Breast epithelium (tissue), 3 donors: Measurements from ENCODE around the gene LIPC.

ENCODE experiments used
- POLR2A ChIP-seq: fragments of 450-650 bp; IDR thresholded peaks from one replicate; pipeline ENCODE4 v1.6.1; 2016; ENCODE audit warnings: antibody characterized with exemption, mild to moderate bottlenecking, moderate library complexity
- TF ChIP-seq, protein P1 (sequence below), 3 donors: fragments of 450-650 bp; IDR thresholded peaks; one replicate each; pipeline ENCODE4 v1.5.1; 2016 to 2017; ENCODE audit warnings: antibody characterized with exemption in 3 of 3, mild to moderate bottlenecking in 3 of 3, moderate library complexity in 3 of 3

DNA sequence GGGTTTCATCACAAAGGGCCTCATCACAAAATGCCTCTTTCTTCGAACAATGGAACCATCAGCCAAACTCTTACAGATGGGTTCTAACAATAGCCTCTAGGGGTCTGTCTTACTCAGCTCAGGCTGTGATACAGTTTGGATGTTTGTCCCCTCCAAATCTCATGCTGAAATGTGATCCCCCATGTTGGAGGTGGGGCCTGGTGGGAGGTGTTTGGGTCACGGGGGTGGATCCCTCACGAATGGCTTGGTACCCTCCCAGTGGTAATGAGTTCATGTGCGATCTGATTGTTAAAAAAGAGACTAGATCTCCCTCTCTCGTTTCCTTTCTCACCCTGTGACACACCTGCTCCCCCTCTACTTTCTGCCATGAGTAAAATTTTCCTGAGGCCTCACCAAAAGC, 47.9 kb upstream of the LIPC start:
- TF ChIP-seq, protein P1, sequence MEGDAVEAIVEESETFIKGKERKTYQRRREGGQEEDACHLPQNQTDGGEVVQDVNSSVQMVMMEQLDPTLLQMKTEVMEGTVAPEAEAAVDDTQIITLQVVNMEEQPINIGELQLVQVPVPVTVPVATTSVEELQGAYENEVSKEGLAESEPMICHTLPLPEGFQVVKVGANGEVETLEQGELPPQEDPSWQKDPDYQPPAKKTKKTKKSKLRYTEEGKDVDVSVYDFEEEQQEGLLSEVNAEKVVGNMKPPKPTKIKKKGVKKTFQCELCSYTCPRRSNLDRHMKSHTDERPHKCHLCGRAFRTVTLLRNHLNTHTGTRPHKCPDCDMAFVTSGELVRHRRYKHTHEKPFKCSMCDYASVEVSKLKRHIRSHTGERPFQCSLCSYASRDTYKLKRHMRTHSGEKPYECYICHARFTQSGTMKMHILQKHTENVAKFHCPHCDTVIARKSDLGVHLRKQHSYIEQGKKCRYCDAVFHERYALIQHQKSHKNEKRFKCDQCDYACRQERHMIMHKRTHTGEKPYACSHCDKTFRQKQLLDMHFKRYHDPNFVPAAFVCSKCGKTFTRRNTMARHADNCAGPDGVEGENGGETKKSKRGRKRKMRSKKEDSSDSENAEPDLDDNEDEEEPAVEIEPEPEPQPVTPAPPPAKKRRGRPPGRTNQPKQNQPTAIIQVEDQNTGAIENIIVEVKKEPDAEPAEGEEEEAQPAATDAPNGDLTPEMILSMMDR (IDR thresholded peaks at IDR 0.05): no peak
- TF ChIP-seq POLR2A: no peak
